GM12864 (cell line): Measurements from ENCODE around the gene CXCR5.

ENCODE experiments used
- DNase-seq: peaks from one replicate; pipeline ENCODE4 v3.0.0-alpha.2; 2011; ENCODE audit warnings: low read depth
- H3K4me3 ChIP-seq: 2 replicates; pipeline ENCODE4 v1.5.1; 2011; ENCODE audit warnings: mild to moderate bottlenecking, low read depth, low read length, control low read depth
- CTCF ChIP-seq: IDR thresholded peaks from 2 replicates; pipeline ENCODE4 v1.5.1; 2011; ENCODE audit warnings: low read depth, mild to moderate bottlenecking, moderate library complexity, low read length, control low read depth, inconsistent platforms; ENCODE audit errors: missing control alignments

The CXCR5 gene

GRCh38 chr11:118914178-118914918, 30.7 kb downstream of the CXCR5 start:
- TF ChIP-seq CTCF: no peak
- DNase-seq: no peak
- H3K4me3 ChIP-seq: no peak overlapping the region

GRCh38 chr11:118914987-118915386, 31.3 kb downstream of the CXCR5 start:
- DNase-seq: no peak
- no peak for TF ChIP-seq CTCF
- no peak overlapping the region for H3K4me3 ChIP-seq

- no peak overlapping the region for H3K4me3 ChIP-seq
- no peak for TF ChIP-seq CTCF
- DNase-seq: no peak
Observed at GRCh38 chr11:118915396-118915795, 31.7 kb downstream of the CXCR5 start.

GRCh38 chr11:118915941-118916841, 32.5 kb downstream of the CXCR5 start:
- DNase-seq: no peak
- TF ChIP-seq CTCF: no peak
- no peak overlapping the region for H3K4me3 ChIP-seq

GRCh38 chr11:118916842-118917388, 33.2 kb downstream of the CXCR5 start:
- no peak for TF ChIP-seq CTCF
- DNase-seq: no peak
- no peak overlapping the region for H3K4me3 ChIP-seq

GRCh38 chr11:118917481-118918127, 33.9 kb downstream of the CXCR5 start:
- TF ChIP-seq CTCF: no peak
- no peak overlapping the region for H3K4me3 ChIP-seq
- no peak for DNase-seq
